SK-N-SH (cell line): ENCODE measurements around the gene EBF3.

Experiments
- CHD2 ChIP-seq: fragments of 150-350 bp; IDR thresholded peaks from 2 replicates; pipeline ENCODE4 v1.6.1; 2018; ENCODE audit warnings: low read length; ENCODE audit not compliant: partially characterized antibody
- EP300 ChIP-seq, 2 experiments: IDR thresholded peaks; 2 replicates each; pipeline versions ENCODE4 v1.4.0 to v1.6.1; 2012; ENCODE audit warnings: borderline replicate concordance in 1 of 2, low read depth in 1 of 2, low read length in 1 of 2
- EZH2phosphoT487 ChIP-seq: fragments of 200-600 bp; sonication (generic); IDR thresholded peaks from 2 replicates; pipeline ENCODE4 v1.6.1; 2017; ENCODE audit warnings: low read depth, mixed run types, mild to moderate bottlenecking, antibody characterized with exemption, moderate library complexity, borderline replicate concordance
- GABPA ChIP-seq: IDR thresholded peaks from 2 replicates; pipeline ENCODE4 v1.4.0; 2012; ENCODE audit warnings: low read depth, mild to moderate bottlenecking
- POLR2AphosphoS5 ChIP-seq: IDR thresholded peaks from 2 replicates; pipeline ENCODE4 v1.6.1; 2012; ENCODE audit warnings: low read depth, low read length
- SIN3A ChIP-seq: IDR thresholded peaks from 2 replicates; pipeline ENCODE4 v1.6.1; 2012; ENCODE audit warnings: low read depth, mild to moderate bottlenecking, low read length, moderate library complexity, borderline replicate concordance
- SMC3 ChIP-seq: IDR thresholded peaks from 2 replicates; pipeline ENCODE4 v1.6.1; 2012; ENCODE audit warnings: low read depth, low read length, improper control_type of control experiment
- TEAD4 ChIP-seq: IDR thresholded peaks from 2 replicates; pipeline ENCODE4 v1.4.0; 2012; ENCODE audit warnings: mild to moderate bottlenecking, borderline replicate concordance; ENCODE audit not compliant: insufficient read depth
- TF ChIP-seq, protein P1 (sequence below): fragments of 200-600 bp; sonication (generic); IDR thresholded peaks from 2 replicates; pipeline ENCODE4 v1.6.1; 2017; ENCODE audit warnings: antibody characterized with exemption, mild to moderate bottlenecking, moderate library complexity
- TF ChIP-seq, protein P2 (sequence below): IDR thresholded peaks from 2 replicates; pipeline ENCODE4 v1.6.1; 2012; ENCODE audit warnings: mild to moderate bottlenecking, low read depth, low read length, moderate library complexity

DNA sequence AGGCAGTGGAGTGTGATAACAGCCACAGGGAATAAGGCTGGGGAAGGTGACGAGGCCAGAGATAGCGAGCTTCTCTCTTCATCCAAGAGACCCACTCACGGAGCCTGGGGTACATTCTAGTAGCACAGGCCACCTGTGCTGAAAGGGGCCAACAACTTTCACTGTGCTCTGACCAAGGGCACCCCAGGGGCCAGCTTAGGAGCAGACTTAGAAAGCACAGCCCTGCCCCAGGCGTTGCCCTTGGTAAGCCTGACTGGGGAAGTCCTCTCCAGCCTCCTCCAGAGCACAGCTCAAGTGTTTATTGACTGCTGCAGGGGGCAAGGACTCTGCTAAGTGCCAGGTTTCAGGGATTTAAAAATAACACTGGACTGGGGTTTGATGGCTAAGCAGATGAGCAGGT, 44.7 kb downstream of the EBF3 start:
- TF ChIP-seq POLR2AphosphoS5 (no peak), CHD2 (no peak), SIN3A (no peak), EZH2phosphoT487 (no peak), EP300 (IDR thresholded peaks at IDR 0.05; ENCODE audit: borderline replicate concordance in 1 of 2, low read depth in 1 of 2, low read length in 1 of 2) (no peak), TEAD4 (no peak), SMC3 (no peak), GABPA (no peak)
- TF ChIP-seq, protein P1, sequence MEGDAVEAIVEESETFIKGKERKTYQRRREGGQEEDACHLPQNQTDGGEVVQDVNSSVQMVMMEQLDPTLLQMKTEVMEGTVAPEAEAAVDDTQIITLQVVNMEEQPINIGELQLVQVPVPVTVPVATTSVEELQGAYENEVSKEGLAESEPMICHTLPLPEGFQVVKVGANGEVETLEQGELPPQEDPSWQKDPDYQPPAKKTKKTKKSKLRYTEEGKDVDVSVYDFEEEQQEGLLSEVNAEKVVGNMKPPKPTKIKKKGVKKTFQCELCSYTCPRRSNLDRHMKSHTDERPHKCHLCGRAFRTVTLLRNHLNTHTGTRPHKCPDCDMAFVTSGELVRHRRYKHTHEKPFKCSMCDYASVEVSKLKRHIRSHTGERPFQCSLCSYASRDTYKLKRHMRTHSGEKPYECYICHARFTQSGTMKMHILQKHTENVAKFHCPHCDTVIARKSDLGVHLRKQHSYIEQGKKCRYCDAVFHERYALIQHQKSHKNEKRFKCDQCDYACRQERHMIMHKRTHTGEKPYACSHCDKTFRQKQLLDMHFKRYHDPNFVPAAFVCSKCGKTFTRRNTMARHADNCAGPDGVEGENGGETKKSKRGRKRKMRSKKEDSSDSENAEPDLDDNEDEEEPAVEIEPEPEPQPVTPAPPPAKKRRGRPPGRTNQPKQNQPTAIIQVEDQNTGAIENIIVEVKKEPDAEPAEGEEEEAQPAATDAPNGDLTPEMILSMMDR: no peak
- TF ChIP-seq, protein P2, sequence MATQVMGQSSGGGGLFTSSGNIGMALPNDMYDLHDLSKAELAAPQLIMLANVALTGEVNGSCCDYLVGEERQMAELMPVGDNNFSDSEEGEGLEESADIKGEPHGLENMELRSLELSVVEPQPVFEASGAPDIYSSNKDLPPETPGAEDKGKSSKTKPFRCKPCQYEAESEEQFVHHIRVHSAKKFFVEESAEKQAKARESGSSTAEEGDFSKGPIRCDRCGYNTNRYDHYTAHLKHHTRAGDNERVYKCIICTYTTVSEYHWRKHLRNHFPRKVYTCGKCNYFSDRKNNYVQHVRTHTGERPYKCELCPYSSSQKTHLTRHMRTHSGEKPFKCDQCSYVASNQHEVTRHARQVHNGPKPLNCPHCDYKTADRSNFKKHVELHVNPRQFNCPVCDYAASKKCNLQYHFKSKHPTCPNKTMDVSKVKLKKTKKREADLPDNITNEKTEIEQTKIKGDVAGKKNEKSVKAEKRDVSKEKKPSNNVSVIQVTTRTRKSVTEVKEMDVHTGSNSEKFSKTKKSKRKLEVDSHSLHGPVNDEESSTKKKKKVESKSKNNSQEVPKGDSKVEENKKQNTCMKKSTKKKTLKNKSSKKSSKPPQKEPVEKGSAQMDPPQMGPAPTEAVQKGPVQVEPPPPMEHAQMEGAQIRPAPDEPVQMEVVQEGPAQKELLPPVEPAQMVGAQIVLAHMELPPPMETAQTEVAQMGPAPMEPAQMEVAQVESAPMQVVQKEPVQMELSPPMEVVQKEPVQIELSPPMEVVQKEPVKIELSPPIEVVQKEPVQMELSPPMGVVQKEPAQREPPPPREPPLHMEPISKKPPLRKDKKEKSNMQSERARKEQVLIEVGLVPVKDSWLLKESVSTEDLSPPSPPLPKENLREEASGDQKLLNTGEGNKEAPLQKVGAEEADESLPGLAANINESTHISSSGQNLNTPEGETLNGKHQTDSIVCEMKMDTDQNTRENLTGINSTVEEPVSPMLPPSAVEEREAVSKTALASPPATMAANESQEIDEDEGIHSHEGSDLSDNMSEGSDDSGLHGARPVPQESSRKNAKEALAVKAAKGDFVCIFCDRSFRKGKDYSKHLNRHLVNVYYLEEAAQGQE: no peak
